Stimulated activated memory B cell treated with anti-CD40 and anti-IgM and Interleukin-4, amounts not matched to agents 10 μg/mL and 1 μg/mL and 100 μg/mL, for 72 hours (primary cell): ENCODE results near the gene IGF2.

Experiments used
- ATAC-seq: fragments of 150-1000 bp; cut with Tn5 transposase; 2 replicates; pipeline ENCODE4 v1.10.0; 2021
- H3K27ac Mint-ChIP-seq: one replicate; pipeline ENCODE4 v1.8.0; 2022; ENCODE audit warnings: mild to moderate bottlenecking, mixed read lengths
- H3K27me3 Mint-ChIP-seq: one replicate; pipeline ENCODE4 v1.8.0; 2022; ENCODE audit warnings: mixed read lengths
- H3K36me3 Mint-ChIP-seq: one replicate; pipeline ENCODE4 v1.8.0; 2022; ENCODE audit warnings: mixed read lengths
- H3K4me1 Mint-ChIP-seq: one replicate; pipeline ENCODE4 v1.8.0; 2022; ENCODE audit warnings: mixed read lengths
- H3K4me3 Mint-ChIP-seq: one replicate; pipeline ENCODE4 v1.8.0; 2022; ENCODE audit warnings: mild to moderate bottlenecking, moderate library complexity, mixed read lengths
- H3K9me3 Mint-ChIP-seq: one replicate; pipeline ENCODE4 v1.8.0; 2022; ENCODE audit warnings: mixed read lengths

Gene IGF2

GRCh38 chr11:2175659-2176058 is 36.5 kb upstream of the IGF2 start:
- Mint-ChIP-seq H3K27me3 (peaks cover 23% of the 10 kb centered on the region), H3K4me1 (no peaks in the 10 kb centered on the region), H3K9me3 (no peaks in the 10 kb centered on the region), H3K4me3 (no peak overlapping the region), H3K36me3 (no peaks in the 10 kb centered on the region), H3K27ac (no peak overlapping the region)
- no peak for ATAC-seq

DNA sequence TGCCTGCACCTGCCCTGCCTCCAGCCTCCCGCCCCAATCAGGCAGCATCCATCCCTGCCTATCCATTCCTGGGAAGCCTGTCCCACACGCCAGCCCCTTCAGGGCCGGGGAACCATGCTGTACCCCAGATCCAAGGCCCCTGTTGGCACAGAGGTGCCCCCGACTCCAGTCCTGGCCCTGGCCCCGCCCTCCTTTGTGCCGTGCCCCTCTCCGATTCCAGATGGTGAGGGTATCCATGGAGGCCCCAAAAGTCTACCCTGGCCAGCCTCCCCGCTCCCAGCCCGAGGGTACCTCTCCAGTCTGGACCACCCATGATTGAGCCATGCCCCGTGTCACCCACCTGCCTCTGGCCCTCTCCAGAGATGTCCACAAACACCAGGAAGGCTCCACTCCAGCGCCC is 35.2 kb upstream of the IGF2 start:
- no peak for ATAC-seq
- Mint-ChIP-seq H3K9me3 (no peaks in the 10 kb centered on the region), H3K4me3 (no peak overlapping the region), H3K27ac (no peak overlapping the region), H3K27me3 (peaks cover 19% of the 10 kb centered on the region), H3K36me3 (no peaks in the 10 kb centered on the region), H3K4me1 (no peaks in the 10 kb centered on the region)

DNA sequence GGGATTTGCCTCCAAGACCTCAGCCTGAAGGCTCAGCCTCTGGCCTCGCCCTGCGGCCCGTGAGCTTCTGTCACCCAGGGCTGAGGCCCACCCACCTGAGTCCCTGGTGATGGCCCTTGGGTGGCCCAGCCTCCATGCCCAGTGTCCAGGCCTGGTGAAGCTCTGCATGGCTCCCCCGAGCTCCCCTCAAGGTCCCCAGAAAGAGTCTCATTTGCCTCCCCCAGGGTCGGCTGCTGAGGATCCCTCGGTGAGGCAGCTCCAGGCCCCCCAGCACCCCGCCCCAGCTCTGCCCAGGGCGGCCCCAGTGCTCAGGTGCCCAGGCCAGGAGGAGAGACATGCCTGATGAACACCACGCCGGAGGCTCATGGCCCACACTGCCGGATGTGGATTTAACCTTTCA is 34.6 kb upstream of the IGF2 start:
- ATAC-seq: no peak
- no peaks in the 10 kb centered on the region for H3K9me3 Mint-ChIP-seq
- no peak overlapping the region for H3K4me3 Mint-ChIP-seq
- no peaks in the 10 kb centered on the region for H3K4me1 Mint-ChIP-seq
- H3K27ac Mint-ChIP-seq: no peak overlapping the region
- H3K36me3 Mint-ChIP-seq: no peaks in the 10 kb centered on the region
- peaks cover 21% of the 10 kb centered on the region for H3K27me3 Mint-ChIP-seq

GRCh38 chr11:2173150-2173693 is 34.0 kb upstream of the IGF2 start:
- no peak overlapping the region for H3K27ac Mint-ChIP-seq

GRCh38 chr11:2172676-2173075 is 33.5 kb upstream of the IGF2 start:
- H3K4me3 Mint-ChIP-seq: no peak overlapping the region
- no peaks in the 10 kb centered on the region for H3K9me3 Mint-ChIP-seq
- H3K36me3 Mint-ChIP-seq: no peaks in the 10 kb centered on the region
- no peaks in the 10 kb centered on the region for H3K4me1 Mint-ChIP-seq
- peaks cover 32% of the 10 kb centered on the region for H3K27me3 Mint-ChIP-seq
- no peak for ATAC-seq
- H3K27ac Mint-ChIP-seq: no peak overlapping the region

More at GRCh38 chr11:2173150-2173693, 34.0 kb upstream of the IGF2 start:
- Mint-ChIP-seq H3K27me3 (peaks cover 26% of the 10 kb centered on the region), H3K36me3 (no peaks in the 10 kb centered on the region), H3K9me3 (no peaks in the 10 kb centered on the region), H3K4me1 (no peaks in the 10 kb centered on the region), H3K4me3 (no peak overlapping the region)
- ATAC-seq: no peak

- no peaks in the 10 kb centered on the region for H3K4me1 Mint-ChIP-seq
- H3K36me3 Mint-ChIP-seq: no peaks in the 10 kb centered on the region
- no peak within 1 kb of the TSS for H3K27ac Mint-ChIP-seq
- H3K9me3 Mint-ChIP-seq: no peaks in the 10 kb centered on the region
- ATAC-seq: no peak
- H3K4me3 Mint-ChIP-seq: no peak within 1 kb of the TSS
- peaks cover 41% of the 10 kb centered on the region for H3K27me3 Mint-ChIP-seq
Measured at GRCh38 chr11:2171591-2172003, 32.4 kb upstream of the IGF2 start, which contains the start of gene TH. Gene TH (minus strand): TSS chr11:2171815. CDS start chr11:2171786, 29 bp downstream.

DNA sequence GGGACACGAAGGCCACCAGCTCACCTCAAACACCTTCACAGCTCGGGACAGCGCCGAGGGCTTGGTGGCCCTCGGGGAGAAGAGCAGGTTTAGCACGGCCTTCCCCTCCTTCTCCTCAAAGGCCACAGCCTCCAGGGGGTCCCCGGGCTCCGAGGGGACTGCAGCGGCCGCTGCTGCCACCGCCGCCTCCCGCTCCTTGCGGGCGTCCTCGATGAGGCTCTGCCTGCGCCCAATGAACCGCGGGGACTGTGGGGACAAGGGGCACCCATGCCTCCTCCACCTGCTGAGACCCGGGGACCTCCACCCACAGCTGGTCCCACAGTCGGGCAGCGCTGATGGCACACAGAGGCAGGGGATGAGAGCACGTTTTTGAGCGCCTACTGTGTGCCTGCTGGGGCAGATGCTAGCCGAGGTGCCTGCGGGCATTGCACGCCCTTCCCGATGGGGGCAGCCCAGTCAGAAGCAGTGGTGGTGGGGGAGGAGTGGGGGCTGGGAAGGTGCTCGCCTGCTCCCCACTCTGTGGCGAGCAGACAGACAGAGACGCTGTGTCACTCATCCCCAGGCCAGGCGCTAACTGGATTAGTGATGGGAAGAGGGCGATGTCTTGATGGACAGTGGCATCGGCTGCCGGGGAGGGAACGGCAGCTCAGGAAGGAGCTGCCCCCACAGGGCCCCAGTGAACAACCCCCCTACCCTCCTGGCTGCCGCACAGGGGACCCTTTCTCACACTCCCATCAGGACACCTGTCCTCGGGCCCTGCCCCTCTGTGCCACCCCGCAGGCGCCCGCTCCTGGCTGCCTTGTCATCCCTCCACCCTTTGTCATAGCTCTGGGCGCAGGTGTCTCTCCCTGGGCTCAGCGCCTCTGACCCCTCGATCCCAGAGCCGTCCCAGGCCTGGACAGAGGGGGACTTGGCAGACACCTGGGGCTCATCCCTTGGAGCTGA is 30.7 kb upstream of the IGF2 start:
- Mint-ChIP-seq H3K4me3 (no peak overlapping the region), H3K27ac (no peak overlapping the region), H3K36me3 (no peaks in the 10 kb centered on the region), H3K4me1 (no peaks in the 10 kb centered on the region), H3K9me3 (no peaks in the 10 kb centered on the region), H3K27me3 (peaks cover 50% of the 10 kb centered on the region)
- no peak for ATAC-seq

DNA sequence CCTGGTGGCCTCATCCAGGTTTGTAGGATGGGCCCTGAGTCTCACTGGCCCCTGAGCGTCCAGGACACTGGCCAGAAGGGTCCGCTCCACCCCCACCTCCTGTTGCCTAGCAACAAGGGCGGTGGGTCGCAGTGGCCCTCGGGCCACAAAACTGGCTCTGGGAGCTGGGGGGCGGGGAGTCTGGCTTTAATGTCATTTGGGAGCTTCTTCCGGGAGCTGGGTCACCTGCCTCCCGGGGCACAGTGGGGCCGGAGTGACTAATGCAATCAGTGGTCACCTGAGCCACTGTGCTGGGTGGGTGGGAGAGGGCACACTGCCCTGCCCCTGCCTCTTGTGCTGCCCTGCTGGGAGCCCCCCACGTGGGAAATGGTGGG is 29.8 kb upstream of the IGF2 start:
- Mint-ChIP-seq H3K4me1 (no peaks in the 10 kb centered on the region), H3K4me3 (no peak overlapping the region), H3K36me3 (no peaks in the 10 kb centered on the region), H3K27me3 (peaks cover 51% of the 10 kb centered on the region), H3K9me3 (no peaks in the 10 kb centered on the region), H3K27ac (no peak overlapping the region)
- ATAC-seq: no peak

- H3K27ac Mint-ChIP-seq: no peak overlapping the region
- H3K36me3 Mint-ChIP-seq: no peaks in the 10 kb centered on the region
- no peaks in the 10 kb centered on the region for H3K4me1 Mint-ChIP-seq
- no peaks in the 10 kb centered on the region for H3K9me3 Mint-ChIP-seq
- ATAC-seq: no peak
- no peak overlapping the region for H3K4me3 Mint-ChIP-seq
- peaks cover 54% of the 10 kb centered on the region for H3K27me3 Mint-ChIP-seq
Measured at GRCh38 chr11:2168286-2169004, 29.3 kb upstream of the IGF2 start.

DNA sequence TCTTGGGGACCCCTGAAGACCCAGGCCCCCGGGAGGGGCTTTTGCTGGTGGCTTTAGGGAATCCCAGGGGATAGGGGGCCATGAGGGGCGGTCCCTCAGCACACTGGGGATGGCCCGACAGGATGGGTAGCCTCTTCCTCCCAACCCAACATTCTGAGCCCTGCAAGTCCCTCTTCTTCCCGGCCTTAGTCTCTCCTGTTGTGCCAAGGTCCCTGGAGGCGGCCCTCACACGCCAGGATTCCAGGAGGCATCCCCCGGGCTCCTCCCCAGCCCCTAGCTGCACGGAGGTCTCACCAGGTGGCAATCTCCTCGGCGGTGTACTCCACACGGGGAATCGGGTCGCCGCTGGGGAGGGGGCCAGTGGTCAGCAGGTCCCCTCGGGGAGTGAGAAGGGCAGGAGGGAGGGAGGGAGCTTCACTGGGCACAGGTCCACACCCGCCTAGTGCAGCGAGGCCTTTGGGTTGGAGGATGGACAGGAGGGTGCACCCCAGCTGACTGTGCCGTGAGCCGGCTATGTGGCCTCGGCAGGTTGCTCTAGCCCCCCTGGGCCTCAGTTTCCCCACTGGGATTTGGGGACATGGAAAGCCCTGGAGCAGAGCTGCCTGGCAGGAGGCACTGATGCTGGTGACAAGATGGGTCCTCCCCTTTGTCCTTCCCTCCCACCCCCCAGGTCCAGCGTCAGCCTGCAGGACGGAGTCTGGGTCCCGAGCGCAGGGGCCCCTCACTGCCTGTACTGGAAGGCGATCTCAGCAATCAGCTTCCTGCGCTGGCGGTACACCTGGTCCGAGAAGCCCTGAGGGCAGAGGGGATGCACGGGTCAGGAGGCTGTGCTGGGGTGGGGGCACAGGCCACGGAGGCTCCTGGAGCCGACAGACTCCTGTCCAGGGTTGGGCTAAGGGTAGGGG is 28.2 kb upstream of the IGF2 start:
- no peak for ATAC-seq
- Mint-ChIP-seq H3K4me1 (no peaks in the 10 kb centered on the region), H3K27ac (no peak overlapping the region), H3K27me3 (peaks cover 57% of the 10 kb centered on the region), H3K4me3 (no peak overlapping the region), H3K36me3 (no peaks in the 10 kb centered on the region), H3K9me3 (no peaks in the 10 kb centered on the region)

GRCh38 chr11:2166091-2166851 is 27.1 kb upstream of the IGF2 start:
- no peaks in the 10 kb centered on the region for H3K9me3 Mint-ChIP-seq
- H3K27me3 Mint-ChIP-seq: peaks cover 64% of the 10 kb centered on the region
- no peak for ATAC-seq
- no peaks in the 10 kb centered on the region for H3K4me1 Mint-ChIP-seq
- H3K4me3 Mint-ChIP-seq: no peak overlapping the region
- no peak overlapping the region for H3K27ac Mint-ChIP-seq
- H3K36me3 Mint-ChIP-seq: no peaks in the 10 kb centered on the region

GRCh38 chr11:2165571-2165970 is 26.4 kb upstream of the IGF2 start:
- no peaks in the 10 kb centered on the region for H3K9me3 Mint-ChIP-seq
- H3K4me3 Mint-ChIP-seq: no peak overlapping the region
- no peaks in the 10 kb centered on the region for H3K36me3 Mint-ChIP-seq
- no peak overlapping the region for H3K27ac Mint-ChIP-seq
- H3K27me3 Mint-ChIP-seq: peaks cover 70% of the 10 kb centered on the region
- no peak for ATAC-seq
- H3K4me1 Mint-ChIP-seq: no peaks in the 10 kb centered on the region

- Mint-ChIP-seq H3K4me1 (no peaks in the 10 kb centered on the region), H3K27me3 (peaks cover 75% of the 10 kb centered on the region), H3K27ac (no peak overlapping the region), H3K9me3 (no peaks in the 10 kb centered on the region), H3K36me3 (no peaks in the 10 kb centered on the region), H3K4me3 (no peak overlapping the region)
- no peak for ATAC-seq
Measured at GRCh38 chr11:2164861-2165555, 25.8 kb upstream of the IGF2 start.

- no peaks in the 10 kb centered on the region for H3K4me1 Mint-ChIP-seq
- H3K27me3 Mint-ChIP-seq: peaks cover 83% of the 10 kb centered on the region
- H3K9me3 Mint-ChIP-seq: no peaks in the 10 kb centered on the region
- no peak overlapping the region for H3K27ac Mint-ChIP-seq
- H3K36me3 Mint-ChIP-seq: no peaks in the 10 kb centered on the region
- no peak overlapping the region for H3K4me3 Mint-ChIP-seq
- ATAC-seq: no peak
Measured at GRCh38 chr11:2164081-2164480, 24.9 kb upstream of the IGF2 start.
